CD4-positive, alpha-beta T cell treated with Interleukin-10 for 1 hour (primary cell): ENCODE data around the gene MARF1.
"Not testable (repeated sequence)": the region's sequence is repeated elsewhere in the genome, so short reads cannot be mapped to it uniquely, and the experiment has no call there.

Experiments
- DNase-seq: peaks from one replicate; pipeline ENCODE4 v3.0.0-alpha.2; 2020

The MARF1 gene

DNA sequence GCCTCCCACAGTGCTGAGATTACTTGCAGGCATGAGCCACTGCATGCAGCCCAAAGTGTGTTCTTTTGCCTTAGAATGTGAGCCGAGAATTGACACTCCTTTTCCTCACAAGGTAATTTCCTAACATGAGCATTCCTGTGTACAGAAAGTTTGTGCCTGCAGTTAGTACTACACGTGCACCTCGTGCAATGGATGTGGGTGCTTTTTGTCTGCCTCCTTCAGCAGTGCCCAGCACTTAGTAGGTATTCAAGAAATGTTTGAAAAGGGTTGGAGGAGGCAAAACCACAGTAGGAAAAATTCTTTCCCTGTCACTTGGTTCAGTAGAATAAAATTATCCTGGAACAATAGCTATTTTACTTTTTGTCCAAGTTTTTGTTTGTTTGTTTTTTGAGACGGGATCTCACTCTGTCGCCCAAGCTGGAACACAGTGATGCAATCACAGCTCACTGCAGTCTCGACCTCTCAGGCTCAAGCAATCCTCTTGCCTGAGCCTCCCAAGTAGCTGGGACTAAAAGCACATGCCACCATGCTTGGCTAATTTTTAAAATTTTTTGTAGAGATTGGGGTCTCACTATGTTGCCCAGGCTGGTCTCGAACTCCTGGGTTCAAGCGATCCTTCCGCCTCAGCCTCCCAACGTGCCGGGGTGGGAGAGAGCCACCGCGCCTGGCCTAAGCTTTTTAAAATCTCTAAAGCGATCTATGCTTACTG is 9.5 kb upstream of the MARF1 start:
- DNase-seq = no peak

GRCh38 chr16:15650698-15651171 is 7.8 kb upstream of the MARF1 start:
- peak; percentile 67 for DNase-seq

DNA sequence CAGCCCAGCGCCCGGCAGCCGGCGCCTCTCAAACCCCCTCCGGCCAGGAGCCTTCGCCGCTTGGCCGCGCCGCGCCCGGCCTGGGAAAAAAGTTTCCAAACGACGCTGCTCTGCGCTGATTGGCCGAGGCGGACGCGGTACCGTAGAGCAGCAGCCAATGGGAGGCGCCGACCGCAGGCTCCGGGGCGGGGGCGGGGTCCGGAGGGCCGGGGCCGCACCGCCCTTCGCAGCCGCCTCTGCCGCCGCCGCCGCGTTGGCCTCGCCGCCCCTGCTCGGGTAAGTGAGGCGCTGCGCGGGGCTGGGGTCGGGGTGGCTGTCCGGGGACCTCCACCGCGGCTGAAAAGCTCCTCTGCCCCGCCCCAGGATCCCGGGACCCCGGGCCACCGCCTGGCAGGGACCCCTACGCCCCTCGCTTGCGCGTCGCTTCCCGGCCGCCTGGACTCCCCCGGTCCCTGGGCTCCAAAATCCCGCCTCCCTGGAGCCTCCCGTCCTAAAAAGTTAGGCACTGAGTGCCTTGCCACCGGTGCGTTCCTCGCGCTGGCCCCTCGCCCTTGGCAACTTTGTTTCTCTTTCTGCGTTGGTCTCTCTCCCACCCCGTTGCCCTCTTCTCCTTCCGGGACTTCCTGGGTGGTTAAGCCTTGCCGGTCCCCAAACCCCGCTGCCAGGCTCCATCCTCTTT is 7.2 kb upstream of the MARF1 start, which contains the start of gene NDE1:
Gene NDE1 (plus strand): TSS at position 227 of the 679 bp plus-strand sequence. CDS start 14,534 bp downstream, outside the sequence.
- DNase-seq = peak; percentile 87

DNA sequence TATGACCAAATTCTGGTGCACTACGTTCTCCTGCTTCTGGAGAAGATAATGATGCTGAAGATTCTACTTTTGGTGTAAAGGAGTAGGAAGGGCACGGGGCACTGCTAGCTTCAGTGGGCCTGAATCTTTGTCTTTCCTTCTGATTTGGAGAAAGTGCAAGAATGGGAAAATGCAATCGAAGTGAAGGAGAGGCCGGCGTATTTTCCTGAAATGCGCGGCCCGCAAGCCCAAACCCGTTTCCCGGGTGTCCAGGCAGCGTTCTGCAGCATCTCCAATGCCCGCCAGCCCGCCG is 6.7 kb upstream of the MARF1 start:
- DNase-seq = no peak

GRCh38 chr16:15649311-15649710 is 6.4 kb upstream of the MARF1 start:
- not testable (repeated sequence) for DNase-seq

DNA sequence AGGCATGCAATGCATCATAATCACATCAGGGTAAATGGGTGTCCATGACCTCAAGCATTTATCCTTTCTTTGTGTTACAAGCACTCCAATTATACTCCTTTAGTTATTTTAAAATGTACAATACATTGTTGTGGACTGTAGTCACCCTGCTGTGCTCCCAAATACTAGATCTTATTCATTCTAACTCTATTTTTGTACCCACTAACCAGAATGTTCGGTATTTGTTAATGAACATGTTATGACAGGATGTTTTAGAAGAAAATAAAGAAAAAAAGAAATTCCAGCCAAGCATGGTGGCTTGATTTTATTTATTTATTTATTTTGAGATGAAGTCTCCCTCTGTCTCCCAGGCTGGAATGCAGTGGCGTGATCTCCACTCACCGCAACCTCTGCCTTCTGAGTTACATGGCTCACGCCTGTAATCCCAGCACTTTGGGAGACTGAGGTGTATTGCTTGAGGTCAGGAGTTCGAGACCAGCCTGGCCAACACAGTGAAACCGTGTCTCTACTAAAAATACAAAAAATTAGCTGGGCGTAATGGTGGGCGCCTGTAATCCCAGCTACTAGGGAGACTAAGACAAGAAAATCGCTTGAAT is 5.3 kb upstream of the MARF1 start:
- DNase-seq = no peak

GRCh38 chr16:15647294-15648014 is 4.5 kb upstream of the MARF1 start:
- DNase-seq = no peak

DNA sequence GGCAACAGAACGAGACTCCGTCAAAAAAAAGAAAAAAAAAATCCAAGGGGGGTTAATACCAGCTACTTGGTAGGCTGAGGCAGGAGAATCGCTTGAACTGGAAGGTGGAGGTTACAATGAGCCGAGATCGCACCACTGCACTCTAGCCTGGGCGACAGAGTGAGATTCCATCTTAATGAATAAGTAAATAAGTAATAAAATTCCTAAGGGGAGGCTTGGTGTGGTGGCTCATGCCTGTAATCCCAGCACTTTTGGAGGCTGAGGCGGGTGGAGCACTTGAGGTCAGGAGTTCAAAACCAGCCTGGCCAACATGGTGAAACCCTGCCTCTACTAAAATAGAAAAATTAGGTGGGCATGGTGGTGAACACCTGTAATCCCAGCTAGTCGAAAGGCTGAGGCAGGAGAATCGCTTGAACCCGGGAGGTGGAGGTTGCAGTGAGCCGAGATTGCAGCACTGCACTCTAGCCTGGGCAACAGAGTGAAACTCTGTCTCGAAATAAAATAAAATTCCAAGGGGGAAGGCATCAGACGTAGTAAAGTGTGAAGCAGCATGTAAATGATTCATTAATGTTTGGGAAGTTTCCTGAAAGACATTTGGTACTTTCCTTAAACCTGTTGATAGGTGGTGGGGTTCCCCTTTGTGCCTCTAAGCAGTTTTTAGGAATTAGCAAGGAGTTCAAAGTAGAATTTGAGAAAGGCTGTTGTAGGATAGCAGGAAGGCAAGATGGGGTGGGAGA is 3.8 kb upstream of the MARF1 start:
- not testable (repeated sequence) for DNase-seq

DNA sequence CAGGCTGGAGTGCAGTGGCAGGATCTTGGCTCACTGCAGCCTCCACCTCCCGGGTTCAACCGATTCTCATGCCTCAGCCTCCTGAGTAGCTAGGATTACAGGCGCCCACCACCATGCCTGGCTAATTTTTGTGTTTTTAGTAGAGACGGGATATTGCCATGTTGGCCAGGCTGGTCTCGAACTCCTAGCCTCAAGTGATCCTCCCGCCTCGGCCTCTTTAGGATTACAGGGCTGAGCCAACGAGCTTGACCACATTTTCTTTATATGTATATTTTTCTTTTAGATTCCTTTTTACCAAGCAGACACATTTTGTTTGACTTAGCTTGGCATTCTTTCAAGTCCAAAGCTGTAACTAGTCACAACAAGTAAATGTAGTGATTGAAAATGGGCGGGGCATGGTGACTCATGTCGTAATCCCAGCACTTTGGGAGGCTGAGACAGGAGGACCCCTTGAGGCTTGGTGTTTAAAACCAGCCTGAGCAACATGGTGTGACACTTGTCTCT is 2.1 kb upstream of the MARF1 start:
- DNase-seq = not testable (repeated sequence)

- no peak for DNase-seq
Measured at GRCh38 chr16:15644267-15644961, 1.5 kb upstream of the MARF1 start.

GRCh38 chr16:15643946-15644250 is 944 bp upstream of the MARF1 start:
- DNase-seq = no peak

DNA sequence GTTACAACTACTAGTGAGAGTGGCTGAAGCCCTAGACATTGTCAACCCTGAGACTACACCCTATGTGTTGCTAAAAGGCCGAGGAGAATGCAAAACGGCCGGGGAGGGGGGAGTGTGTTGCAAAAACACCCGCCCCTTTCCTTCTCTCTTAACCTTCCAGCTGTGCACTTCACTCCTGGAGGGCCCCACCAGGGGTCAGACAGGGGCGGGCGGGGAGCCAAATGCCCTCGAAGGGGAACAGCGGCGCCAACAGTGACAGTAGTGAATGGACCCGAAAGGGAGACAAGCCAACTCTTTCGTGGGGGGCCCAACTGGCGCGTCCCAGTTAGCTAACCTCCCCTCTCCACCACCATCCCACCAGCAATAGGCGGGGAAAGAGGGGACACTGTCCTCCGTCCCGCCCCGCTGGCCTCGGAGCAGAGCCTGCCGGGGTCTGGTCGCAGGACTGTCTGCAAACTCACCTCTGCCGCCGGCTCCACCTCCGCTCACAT is 352 bp downstream of the MARF1 start:
- peak; percentile 85 for DNase-seq

GRCh38 chr16:15641753-15642556 is 999 bp downstream of the MARF1 start:
- DNase-seq = no peak

DNA sequence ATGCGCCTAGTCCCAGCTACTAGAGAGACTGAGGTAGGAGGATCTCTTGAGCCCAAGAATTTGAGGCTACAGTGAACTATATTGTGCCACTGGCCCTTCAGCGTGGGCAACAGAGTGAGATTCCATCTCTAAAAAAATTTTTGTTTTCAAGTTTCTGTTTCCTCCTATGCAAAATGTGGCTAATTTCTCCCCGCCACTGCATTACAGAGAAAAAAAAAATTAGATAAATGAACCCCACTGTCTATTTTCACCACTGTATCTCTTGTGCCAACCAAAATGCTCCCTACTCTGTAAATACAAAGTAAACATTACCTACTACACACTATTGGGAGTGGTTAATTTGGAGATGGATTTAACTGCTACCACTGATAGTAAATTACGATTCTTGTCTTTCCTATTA is 2.0 kb downstream of the MARF1 start:
- no peak for DNase-seq

GRCh38 chr16:15639061-15639568 is 3.8 kb downstream of the MARF1 start:
- peak; percentile 22 for DNase-seq

DNA sequence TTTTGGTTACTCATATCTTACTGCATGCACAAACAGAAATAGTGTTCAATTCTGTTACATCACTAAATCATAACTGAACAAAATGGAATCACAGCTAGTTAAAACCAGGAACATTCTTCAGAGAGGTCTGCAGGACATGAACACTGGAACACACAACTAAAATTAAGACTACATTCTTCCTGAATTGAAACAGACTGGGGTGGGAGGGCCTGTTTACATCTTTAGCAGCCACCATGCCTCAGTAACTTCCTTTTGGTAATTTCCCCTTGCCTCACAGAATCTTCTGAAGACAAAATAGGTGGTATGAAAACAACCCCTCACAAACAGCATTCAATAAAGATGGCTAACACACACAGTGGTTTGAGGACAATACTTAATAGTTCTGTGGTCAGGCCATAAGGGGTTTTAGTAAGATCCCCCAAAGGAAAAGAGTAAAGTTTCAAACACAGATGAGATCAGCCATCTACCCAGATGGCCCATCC is 6.5 kb downstream of the MARF1 start:
- peak; percentile 54 for DNase-seq

GRCh38 chr16:15635926-15636325 is 7.0 kb downstream of the MARF1 start:
- no peak for DNase-seq

GRCh38 chr16:15631730-15632409 is 11.1 kb downstream of the MARF1 start:
- DNase-seq = no peak

DNA sequence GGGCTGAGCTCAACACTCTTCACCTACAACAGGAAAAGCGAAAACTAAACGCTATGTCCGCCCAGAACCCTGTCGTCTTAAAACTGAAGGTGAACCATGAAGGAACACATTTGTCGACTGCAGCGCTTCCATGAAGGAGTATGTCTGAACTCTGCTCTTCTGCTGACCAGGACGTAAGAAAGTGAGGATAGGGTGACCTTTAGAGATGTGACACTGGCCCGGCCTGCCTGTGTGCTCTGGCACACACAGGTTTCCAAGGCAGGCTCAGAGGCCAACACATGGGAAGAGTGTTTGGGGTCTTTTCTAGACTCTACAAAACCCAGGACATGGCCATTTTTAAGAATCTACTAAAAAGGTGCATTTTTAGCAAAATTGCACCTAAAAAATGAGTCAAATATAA is 21.1 kb downstream of the MARF1 start:
- DNase-seq = no peak

DNA sequence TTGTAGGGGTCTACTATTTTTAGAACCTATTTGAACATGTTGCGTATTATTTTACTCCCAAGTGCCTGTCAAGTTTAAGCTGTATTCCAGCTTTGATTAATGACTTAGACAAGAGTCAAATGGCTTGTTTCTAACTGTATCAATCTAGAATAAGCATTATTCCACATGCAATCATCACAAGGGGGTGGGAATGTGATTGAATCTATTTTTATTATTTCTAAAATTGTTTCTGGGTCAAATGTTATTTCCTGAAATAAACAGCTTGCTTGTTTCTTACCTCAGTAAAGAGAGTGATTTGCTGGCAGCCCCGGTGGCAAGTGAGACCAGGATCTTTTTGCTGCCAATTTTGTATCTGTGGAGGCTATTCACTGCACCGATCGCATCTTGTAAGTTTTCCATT is 21.5 kb downstream of the MARF1 start:
- DNase-seq = no peak
